Activated CD8-positive, alpha-beta memory T cell treated with anti-CD3 and anti-CD28 coated beads for 48 hours (primary cell): ENCODE data around the gene CLEC11A.
"Not testable (repeated sequence)": the region's sequence is repeated elsewhere in the genome, so short reads cannot be mapped to it uniquely, and the experiment has no call there.

Experiments used
- DNase-seq, 3 experiments: peaks; one replicate each; pipeline ENCODE4 v3.0.0-alpha.2; 2020; ENCODE audit warnings: low read depth in 2 of 3, low spot score in 2 of 3

Gene CLEC11A

DNA sequence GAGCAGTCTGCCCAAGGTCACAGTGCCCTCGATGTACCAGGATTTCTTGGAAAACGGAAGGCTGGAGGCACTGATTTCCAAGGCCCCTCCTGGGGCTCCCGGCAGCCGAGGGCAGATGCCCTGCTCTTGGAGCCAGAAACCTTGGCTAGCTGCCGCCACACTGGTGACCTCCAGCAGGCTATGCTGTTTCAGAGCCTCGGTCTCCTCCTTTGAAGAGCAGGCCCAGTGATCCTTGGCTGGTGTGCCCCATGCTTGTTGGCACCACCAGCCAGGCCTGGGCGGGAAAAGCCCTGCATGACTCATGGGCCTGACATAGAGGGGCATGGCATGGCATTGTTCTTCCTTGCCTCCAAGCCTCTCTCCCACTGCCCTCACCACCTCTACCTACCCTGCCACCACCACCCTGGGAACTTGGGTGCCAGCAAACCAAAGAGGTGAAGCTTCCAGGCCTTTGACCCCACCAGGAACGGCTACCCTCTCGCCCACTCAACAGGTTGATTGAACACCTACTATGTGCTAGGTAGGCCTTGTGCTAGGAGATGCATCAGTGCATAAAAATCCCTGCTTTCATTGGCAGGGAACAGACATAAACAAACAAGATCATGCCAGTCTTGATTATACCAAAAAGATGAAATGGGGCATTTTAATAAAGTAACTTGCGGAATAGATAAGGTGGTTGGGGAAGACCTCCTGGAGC is 1.6 kb upstream of the CLEC11A start:
- no peak for DNase-seq

DNA sequence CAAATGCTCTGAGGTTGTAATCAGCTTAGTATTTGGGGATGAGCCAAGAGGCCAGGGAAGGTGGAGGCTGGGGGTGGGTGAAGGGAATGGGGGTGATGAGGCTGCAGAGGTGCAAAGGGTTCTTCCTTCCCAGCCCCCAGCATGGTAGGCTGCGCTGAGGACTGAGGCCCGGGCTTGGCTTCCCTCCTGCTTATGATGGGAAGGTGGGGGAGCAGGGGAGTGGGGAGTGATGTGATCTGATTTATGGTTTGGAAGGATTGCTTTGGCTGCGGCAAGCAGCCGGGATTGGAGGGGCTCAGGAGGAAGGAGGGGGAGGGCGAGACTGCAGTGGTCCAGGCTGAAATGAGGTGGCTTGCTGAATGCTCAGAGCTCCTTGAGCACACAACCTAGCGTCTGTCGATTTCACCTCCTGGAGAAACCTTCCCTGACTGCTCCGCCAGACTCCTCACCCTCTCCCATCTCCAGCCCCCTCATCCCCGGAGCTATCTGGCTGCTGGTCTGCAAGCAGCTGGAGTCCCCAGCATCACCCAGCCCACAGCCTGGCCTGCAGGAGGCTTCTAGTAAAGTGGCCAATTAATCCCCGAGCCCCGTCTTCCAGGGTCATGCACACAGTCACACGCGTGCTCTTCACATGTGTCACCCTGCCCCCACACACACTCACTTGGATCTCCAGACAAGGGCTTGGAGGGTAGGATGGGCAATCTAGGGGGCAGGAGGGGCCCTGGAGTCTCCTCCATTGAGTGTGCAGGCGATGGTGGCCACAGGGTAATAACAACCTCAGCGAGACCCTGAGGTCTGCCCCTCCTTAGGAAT is 757 bp upstream of the CLEC11A start:
- DNase-seq = no peak

- DNase-seq = no peak
These were observed 764 bp downstream of the CLEC11A start for GRCh38 chr19:50723735-50724521.

- peak; percentile 89 to 91 (median 91) for DNase-seq
These were observed 1.5 kb downstream of the CLEC11A start for GRCh38 chr19:50724522-50725217.

GRCh38 chr19:50725218-50725910 is 2.2 kb downstream of the CLEC11A start:
- DNase-seq = no peak

DNA sequence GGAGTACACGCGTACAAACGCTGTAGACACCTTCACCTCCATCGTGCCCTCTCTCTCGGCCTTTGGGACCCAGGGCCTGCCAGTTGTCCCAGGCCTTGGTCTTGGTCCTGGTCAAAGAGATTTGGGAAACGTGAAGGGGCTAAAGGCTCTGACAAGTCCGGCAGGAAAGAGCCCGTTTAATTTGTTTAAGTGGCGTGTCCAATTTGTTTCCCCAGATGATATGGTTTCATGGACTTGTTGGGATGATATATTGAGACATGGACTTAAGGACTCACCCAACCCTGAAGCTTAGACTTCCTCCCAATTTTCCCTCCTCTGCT is 2.7 kb downstream of the CLEC11A start:
- no peak for DNase-seq

DNA sequence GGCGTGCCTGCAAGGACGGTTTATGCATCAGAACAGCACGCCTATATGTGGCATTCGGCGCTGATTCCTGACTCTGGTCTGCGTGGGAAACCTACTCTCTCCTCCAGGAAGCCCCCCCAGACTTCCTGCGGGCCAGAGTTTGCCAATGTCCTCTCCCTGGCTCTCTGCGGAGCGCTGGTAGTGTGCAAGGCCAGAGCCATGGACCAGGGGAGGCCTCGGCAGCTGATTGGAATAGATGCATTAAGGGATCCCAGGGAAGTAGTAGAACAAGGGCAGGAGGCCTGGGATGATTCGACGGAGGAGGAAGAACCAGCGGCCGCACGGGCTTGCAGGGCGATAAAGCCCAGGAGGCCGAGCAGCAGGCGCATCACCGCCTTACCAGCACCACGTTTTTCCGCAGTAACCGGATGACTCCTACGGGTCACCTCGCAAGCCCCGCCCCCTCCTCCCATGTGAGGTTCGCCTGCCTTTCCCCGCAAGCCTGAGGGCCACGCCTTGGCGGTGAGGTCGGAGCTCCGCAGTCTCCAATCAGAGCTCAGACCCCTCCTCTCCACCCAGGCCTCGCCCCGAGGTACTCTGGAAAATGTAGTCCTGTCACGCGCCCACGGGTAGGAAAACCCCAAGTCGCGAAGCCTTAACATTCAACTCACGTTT is 5.0 kb downstream of the CLEC11A start:
- peak; percentile 45 to 75 (median 70) for DNase-seq

GRCh38 chr19:50729894-50730293 is 6.7 kb downstream of the CLEC11A start:
- DNase-seq = no peak

DNA sequence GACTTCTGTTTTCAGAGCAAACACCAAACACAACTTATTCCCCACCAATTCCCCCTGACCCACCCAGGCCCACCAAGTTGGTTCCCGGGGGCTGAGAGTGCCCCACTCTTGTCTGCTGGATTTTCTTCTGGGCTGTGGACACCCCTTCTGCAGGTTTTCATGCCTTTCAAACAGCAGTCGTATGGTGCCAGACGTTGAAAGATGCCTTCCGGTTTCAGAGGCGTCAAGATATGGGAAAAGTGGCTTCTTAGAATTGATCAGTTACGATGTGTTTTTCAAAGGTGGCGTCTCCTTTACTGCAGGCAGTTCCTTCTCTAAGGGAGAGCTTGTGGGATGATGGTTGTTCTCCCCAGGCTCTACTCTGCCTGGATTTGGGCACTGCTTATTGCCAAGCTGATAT is 12.7 kb downstream of the CLEC11A start:
- DNase-seq = no peak

DNA sequence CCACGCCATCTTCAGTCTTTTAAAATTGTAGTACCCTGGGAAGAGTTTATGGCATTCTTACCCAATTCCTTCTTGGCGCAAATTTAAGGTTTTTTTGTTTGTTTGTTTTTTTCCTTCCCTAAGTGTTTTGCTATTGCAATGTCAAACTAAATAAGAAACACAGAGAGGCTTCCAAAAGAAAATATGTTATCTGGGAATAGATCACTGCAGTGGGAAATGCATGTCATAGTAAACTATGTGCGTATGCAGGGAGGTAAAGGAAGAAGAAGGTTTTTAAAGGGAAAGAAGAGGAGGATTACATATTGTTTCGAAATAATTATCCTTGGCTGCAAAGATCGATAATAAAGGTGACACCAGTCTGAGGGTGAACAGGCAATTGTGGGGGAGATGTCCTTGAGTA is 13.2 kb downstream of the CLEC11A start:
- DNase-seq = no peak

DNA sequence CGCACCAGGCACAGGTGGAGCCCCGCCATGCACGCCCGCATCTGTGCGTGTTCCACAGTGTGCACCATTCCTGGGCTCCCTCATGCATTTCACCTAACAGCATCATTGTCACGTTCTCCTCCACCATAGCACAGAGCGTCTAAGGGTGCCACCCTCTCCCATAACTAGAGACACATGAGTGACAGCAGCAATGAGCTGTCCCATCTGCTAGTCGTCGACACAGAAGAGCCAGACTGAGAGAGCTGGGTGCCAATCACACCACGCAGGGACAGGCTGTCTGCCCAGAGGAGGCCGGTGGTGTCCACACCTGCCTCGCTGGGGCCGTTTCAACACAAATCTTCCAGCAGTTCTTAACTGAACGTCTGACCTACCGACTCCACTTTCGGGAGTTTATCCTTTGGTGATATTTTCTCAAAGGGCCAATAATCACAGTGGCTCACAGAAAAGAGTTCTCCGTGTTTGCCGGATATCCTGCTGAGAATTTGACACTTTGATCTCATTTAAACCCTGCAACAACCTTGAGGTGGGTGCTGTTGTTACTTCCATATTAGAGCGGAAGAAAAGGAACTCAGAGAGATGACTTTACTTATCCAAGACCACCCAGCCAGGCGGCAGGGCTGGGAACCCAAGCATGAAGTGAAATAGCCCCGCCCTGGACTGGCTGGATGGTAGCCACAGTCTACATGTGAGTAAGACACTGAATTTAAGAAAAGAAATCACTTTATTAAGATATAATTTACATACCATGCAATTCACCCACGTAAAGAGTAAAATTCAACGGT is 16.2 kb downstream of the CLEC11A start:
- no peak for DNase-seq

- DNase-seq = no peak
These were observed 16.8 kb downstream of the CLEC11A start for GRCh38 chr19:50739914-50740426.

DNA sequence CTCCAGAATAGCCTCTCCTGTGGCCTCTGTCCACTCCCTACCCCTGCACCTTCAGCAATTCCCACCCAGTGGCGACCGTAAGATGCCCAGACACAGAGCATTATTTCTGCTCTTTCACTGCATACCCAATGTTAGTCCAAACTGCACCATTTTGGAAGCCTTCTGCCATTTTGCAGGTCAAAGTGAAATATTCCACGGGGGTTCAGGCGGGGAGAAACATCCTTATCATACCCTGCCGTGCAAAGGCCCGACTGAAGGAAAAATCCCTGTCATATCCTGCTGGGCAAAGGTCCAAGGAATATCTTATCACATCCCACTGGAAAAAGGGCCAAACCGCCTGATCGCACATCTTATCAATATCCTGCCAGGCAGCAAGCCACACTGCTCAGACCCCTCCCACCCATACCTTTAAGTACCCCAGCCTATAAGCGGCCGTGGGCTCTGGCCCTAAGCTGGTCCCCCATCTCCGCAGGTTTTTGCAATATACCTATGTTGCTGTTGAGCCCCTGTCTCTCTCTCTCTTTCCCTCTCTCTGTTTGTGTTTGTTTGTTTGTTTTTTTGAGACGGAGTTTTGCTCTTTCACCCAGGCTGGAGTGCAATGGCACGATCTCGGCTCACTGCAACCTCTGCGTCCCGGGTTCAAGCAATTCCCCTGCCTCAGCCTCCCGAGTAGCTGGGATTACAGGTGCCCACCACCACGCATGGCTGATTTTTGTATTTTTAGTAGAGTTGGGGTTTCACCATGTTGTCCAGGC is 18.2 kb downstream of the CLEC11A start:
- DNase-seq = no peak

GRCh38 chr19:50743537-50743936 is 20.4 kb downstream of the CLEC11A start:
- DNase-seq = no peak

GRCh38 chr19:50745221-50745620 is 22.1 kb downstream of the CLEC11A start:
- DNase-seq = no peak

- not testable (repeated sequence) for DNase-seq
These were observed 24.0 kb downstream of the CLEC11A start for GRCh38 chr19:50747141-50747540.

GRCh38 chr19:50749490-50749889 is 26.3 kb downstream of the CLEC11A start:
- no peak for DNase-seq

- no peak for DNase-seq
These were observed 26.8 kb downstream of the CLEC11A start for GRCh38 chr19:50750010-50750409.

DNA sequence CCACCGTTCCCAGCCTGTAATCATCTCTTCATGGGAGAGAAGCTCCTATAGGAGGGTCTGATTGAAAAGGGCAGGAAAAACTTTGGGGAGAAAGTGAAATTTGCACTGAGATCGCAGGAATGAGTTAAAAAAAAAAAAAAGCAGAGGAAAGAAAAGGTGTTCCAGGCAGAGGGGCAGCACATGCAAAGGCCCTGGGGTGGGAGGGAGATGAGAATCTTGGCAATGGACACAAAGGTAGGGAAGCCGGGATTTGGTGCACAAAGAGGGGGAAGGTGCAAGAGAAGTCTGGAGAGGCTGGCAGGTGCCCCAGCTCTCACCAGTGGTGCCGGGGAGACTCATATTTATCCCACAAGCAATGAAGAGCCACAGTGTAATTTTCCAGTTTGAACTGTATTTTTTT is 30.7 kb downstream of the CLEC11A start:
- DNase-seq = no peak
